K562 (cell line): ENCODE results near the gene CETN1. TPM values are rescaled to one million over a fixed set of nuclear protein-coding genes. Genes with fewer than 3 reads are reported as not detected.

ENCODE experiments used
- ESRRB ChIP-seq: fragments of 250-450 bp; sonication (Bioruptor Pico); IDR thresholded peaks from 2 replicates; pipeline ENCODE4 v1.5.0; 2020; ENCODE audit warnings: mild to moderate bottlenecking, moderate library complexity, borderline replicate concordance
- FOXA1 ChIP-seq: fragments of 450-650 bp; IDR thresholded peaks from 2 replicates; pipeline ENCODE4 v1.6.1; 2016; ENCODE audit warnings: mild to moderate bottlenecking, borderline replicate concordance
- FOXK1 ChIP-seq: sonication (generic); formaldehyde crosslinking; IDR thresholded peaks from 2 replicates; pipeline ENCODE4 v1.8.0; 2022; ENCODE audit warnings: missing genetic modification reagents, mild to moderate bottlenecking, borderline replicate concordance
- MECOM ChIP-seq: fragments of 250-450 bp; sonication (Bioruptor Pico); IDR thresholded peaks from 2 replicates; pipeline ENCODE4 v1.8.0; 2022; ENCODE audit warnings: inconsistent platforms
- MTA3 ChIP-seq: fragments of 450-650 bp; formaldehyde crosslinking; IDR thresholded peaks from 2 replicates; pipeline ENCODE4 v1.6.1; 2017; ENCODE audit warnings: mild to moderate bottlenecking, borderline replicate concordance
- MYNN ChIP-seq, 2 experiments: sonication (generic); formaldehyde crosslinking in 1 of 2; IDR thresholded peaks; 2 replicates each; pipeline versions ENCODE4 v1.5.0 to v1.6.1; 2016 to 2020; ENCODE audit warnings: antibody characterized with exemption in 1 of 2, missing genetic modification reagents in 1 of 2
- NCOA1 ChIP-seq: fragments of 450-650 bp; IDR thresholded peaks from 2 replicates; pipeline ENCODE4 v1.6.1; 2016; ENCODE audit warnings: low read depth
- PHB2 ChIP-seq: fragments of 450-650 bp; IDR thresholded peaks from 2 replicates; pipeline ENCODE4 v1.6.1; 2017; ENCODE audit warnings: low read depth
- PML ChIP-seq: IDR thresholded peaks from 2 replicates; pipeline ENCODE4 v1.6.1; 2012; ENCODE audit warnings: low read length, inconsistent platforms
- TFAM ChIP-seq: fragments of 250-450 bp; sonication (Bioruptor Pico); conservative IDR thresholded peaks from 2 replicates; pipeline ENCODE4 v1.5.0; 2021; ENCODE audit warnings: mild to moderate bottlenecking, moderate library complexity
- ZNF140 ChIP-seq: fragments of 250-450 bp; sonication (Bioruptor Pico); IDR thresholded peaks from 2 replicates; pipeline ENCODE4 v1.8.0; 2021; ENCODE audit warnings: moderate library complexity, mild to moderate bottlenecking, inconsistent platforms
- ZNF76 ChIP-seq: fragments of 250-450 bp; sonication (Bioruptor Pico); IDR thresholded peaks from 2 replicates; pipeline ENCODE4 v1.4.0; 2020; ENCODE audit warnings: mild to moderate bottlenecking, moderate library complexity, borderline replicate concordance
- ZZZ3 ChIP-seq: fragments of 450-650 bp; IDR thresholded peaks from 2 replicates; pipeline ENCODE4 v1.6.1; 2016; ENCODE audit warnings: antibody characterized with exemption, mild to moderate bottlenecking, moderate library complexity
- polyA plus RNA-seq, 8 experiments: library from polyadenylated mRNA; depleted of rRNA in 4 of 8; stranded (reverse) in 5 of 8; unstranded in 3 of 8; fragments of >200 nt; fragmentation: Nextera tagmentation in 2 of 8; fragmentation: Illumina TruSeq in 1 of 8; extraction: Ambion mirVana in 2 of 8; extraction: Trizol in 1 of 8; gene quantifications; 2 replicates each; pipeline versions ENCODE4 v1.2.1 to v1.2.3, GENCODE V29; 2011 to 2014; ENCODE audit warnings: inconsistent platforms in 1 of 8, missing spikeins in 1 of 8
- total RNA-seq, 7 experiments: library from RNA; depleted of rRNA in 6 of 7; stranded (reverse); fragments of >200 nt in 6 of 7; fragmentation: Illumina TruSeq in 2 of 7; extraction: Trizol in 2 of 7; gene quantifications; 2 replicates each; pipeline versions ENCODE4 v1.2.1 to v1.2.3, GENCODE V29; 2011 to 2021; ENCODE audit warnings: low replicate concordance in 1 of 7
- TF ChIP-seq, protein P1 (sequence below): fragments of 450-650 bp; IDR thresholded peaks from 2 replicates; pipeline ENCODE4 v1.6.1; 2016; ENCODE audit warnings: mild to moderate bottlenecking
- TF ChIP-seq, protein P2 (sequence below): sonication (generic); formaldehyde crosslinking; IDR thresholded peaks from 2 replicates; pipeline ENCODE4 v1.8.0; 2022; ENCODE audit warnings: mild to moderate bottlenecking, missing genetic modification reagents
- TF ChIP-seq, protein P3 (sequence below), 3 experiments: fragments of 200-800 bp in 1 of 3; fragments of 250-450 bp in 1 of 3; fragments of 450-650 bp in 1 of 3; sonication (Bioruptor Pico) in 1 of 3; sonication (Bioruptor generic) in 1 of 3; formaldehyde crosslinking in 1 of 3; IDR thresholded peaks; 2 replicates each; pipeline versions ENCODE4 v1.6.1 to v1.8.0; 2016 to 2022; ENCODE audit warnings: mild to moderate bottlenecking in 2 of 3, missing genetic modification characterization in 2 of 3, missing compliant biosample characterization in 1 of 3, moderate library complexity in 1 of 3
- TF ChIP-seq, protein P4 (sequence below): fragments of 250-450 bp; sonication (Bioruptor Pico); IDR thresholded peaks from 2 replicates; pipeline ENCODE4 v1.6.1; 2021; ENCODE audit warnings: mild to moderate bottlenecking
- TF ChIP-seq, protein P5 (sequence below): fragments of 200-800 bp; sonication (Bioruptor generic); IDR thresholded peaks from 2 replicates; pipeline ENCODE4 v1.6.1; 2017; ENCODE audit warnings: missing genetic modification characterization, missing compliant biosample characterization

CETN1 gene
- total and polyA plus RNA-seq, 9 of the 15 experiments (the other 6 are each of a cell fraction or from before 2014, with no cell fraction given), result 0.07 to 0.34 (median 0.19) TPM; not detected in 3

DNA sequence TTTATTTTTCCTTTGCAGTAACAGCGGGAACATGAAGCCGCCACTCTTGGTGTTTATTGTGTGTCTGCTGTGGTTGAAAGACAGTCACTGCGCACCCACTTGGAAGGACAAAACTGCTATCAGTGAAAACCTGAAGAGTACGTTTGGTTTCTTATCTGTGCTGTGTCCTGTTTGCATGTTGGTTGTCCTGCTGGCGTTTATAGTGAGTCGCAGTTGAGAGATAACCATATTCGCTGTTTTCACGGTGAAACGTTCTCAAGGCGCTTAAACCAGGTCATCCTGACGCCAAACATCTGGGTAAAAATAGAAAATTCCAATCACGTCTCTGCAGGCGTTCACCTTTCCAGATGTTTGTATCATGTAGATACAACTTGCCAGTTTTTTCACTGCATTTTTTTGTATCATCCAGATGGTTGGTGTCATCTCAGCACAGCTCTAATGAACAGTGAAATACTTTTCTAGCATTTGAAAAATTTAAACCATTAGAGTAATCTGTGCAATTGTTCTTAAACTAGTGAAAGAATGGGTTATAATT is 37.9 kb downstream of the CETN1 start (continued):
- TF ChIP-seq TFAM (no peak), MECOM (CRISPR knock-in tag) (peak; percentile 65; the same call in 1 of the 2 replicates), MYNN (IDR thresholded peaks at IDR 0.05) (peak; percentile 81), MYNN (CRISPR knock-in tag; IDR thresholded peaks at IDR 0.05) (no peak), FOXA1 (no peak), ZNF140 (CRISPR knock-in tag) (no peak), MTA3 (peak; percentile 74; the same call in 1 of the 2 replicates), NCOA1 (peak; percentile 94), FOXK1 (no peak), ZZZ3 (no peak), ESRRB (no peak), PML (peak; percentile 99), PHB2 (peak; percentile 97), ZNF76 (no peak)
- TF ChIP-seq, protein P1, sequence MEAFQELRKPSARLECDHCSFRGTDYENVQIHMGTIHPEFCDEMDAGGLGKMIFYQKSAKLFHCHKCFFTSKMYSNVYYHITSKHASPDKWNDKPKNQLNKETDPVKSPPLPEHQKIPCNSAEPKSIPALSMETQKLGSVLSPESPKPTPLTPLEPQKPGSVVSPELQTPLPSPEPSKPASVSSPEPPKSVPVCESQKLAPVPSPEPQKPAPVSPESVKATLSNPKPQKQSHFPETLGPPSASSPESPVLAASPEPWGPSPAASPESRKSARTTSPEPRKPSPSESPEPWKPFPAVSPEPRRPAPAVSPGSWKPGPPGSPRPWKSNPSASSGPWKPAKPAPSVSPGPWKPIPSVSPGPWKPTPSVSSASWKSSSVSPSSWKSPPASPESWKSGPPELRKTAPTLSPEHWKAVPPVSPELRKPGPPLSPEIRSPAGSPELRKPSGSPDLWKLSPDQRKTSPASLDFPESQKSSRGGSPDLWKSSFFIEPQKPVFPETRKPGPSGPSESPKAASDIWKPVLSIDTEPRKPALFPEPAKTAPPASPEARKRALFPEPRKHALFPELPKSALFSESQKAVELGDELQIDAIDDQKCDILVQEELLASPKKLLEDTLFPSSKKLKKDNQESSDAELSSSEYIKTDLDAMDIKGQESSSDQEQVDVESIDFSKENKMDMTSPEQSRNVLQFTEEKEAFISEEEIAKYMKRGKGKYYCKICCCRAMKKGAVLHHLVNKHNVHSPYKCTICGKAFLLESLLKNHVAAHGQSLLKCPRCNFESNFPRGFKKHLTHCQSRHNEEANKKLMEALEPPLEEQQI, result peak; percentile 90
- TF ChIP-seq, protein P2, sequence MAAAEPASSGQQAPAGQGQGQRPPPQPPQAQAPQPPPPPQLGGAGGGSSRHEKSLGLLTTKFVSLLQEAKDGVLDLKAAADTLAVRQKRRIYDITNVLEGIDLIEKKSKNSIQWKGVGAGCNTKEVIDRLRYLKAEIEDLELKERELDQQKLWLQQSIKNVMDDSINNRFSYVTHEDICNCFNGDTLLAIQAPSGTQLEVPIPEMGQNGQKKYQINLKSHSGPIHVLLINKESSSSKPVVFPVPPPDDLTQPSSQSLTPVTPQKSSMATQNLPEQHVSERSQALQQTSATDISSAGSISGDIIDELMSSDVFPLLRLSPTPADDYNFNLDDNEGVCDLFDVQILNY (CRISPR knock-in tag), result no peak
- TF ChIP-seq, protein P3, sequence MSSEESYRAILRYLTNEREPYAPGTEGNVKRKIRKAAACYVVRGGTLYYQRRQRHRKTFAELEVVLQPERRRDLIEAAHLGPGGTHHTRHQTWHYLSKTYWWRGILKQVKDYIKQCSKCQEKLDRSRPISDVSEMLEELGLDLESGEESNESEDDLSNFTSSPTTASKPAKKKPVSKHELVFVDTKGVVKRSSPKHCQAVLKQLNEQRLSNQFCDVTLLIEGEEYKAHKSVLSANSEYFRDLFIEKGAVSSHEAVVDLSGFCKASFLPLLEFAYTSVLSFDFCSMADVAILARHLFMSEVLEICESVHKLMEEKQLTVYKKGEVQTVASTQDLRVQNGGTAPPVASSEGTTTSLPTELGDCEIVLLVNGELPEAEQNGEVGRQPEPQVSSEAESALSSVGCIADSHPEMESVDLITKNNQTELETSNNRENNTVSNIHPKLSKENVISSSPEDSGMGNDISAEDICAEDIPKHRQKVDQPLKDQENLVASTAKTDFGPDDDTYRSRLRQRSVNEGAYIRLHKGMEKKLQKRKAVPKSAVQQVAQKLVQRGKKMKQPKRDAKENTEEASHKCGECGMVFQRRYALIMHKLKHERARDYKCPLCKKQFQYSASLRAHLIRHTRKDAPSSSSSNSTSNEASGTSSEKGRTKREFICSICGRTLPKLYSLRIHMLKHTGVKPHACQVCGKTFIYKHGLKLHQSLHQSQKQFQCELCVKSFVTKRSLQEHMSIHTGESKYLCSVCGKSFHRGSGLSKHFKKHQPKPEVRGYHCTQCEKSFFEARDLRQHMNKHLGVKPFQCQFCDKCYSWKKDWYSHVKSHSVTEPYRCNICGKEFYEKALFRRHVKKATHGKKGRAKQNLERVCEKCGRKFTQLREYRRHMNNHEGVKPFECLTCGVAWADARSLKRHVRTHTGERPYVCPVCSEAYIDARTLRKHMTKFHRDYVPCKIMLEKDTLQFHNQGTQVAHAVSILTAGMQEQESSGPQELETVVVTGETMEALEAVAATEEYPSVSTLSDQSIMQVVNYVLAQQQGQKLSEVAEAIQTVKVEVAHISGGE (CRISPR knock-in tag; IDR thresholded peaks at IDR 0.05), result peak in 1 of 3 experiments; percentile 79; a peak in 2 of 6 replicates
- TF ChIP-seq, protein P4, sequence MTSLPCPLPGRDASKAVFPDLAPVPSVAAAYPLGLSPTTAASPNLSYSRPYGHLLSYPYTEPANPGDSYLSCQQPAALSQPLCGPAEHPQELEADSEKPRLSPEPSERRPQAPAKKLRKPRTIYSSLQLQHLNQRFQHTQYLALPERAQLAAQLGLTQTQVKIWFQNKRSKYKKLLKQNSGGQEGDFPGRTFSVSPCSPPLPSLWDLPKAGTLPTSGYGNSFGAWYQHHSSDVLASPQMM, result no peak
- TF ChIP-seq, protein P5, sequence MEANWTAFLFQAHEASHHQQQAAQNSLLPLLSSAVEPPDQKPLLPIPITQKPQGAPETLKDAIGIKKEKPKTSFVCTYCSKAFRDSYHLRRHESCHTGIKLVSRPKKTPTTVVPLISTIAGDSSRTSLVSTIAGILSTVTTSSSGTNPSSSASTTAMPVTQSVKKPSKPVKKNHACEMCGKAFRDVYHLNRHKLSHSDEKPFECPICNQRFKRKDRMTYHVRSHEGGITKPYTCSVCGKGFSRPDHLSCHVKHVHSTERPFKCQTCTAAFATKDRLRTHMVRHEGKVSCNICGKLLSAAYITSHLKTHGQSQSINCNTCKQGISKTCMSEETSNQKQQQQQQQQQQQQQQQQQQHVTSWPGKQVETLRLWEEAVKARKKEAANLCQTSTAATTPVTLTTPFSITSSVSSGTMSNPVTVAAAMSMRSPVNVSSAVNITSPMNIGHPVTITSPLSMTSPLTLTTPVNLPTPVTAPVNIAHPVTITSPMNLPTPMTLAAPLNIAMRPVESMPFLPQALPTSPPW (CRISPR knock-in tag), result peak; percentile 65
